GM19438 (cell line): ENCODE data around the gene TM9SF2.
"Not testable (repeated sequence)": the region's sequence is repeated elsewhere in the genome, so short reads cannot be mapped to it uniquely, and the experiment has no call there.

Source experiments
- ATAC-seq: cut with Tn5 transposase; IDR thresholded peaks from one replicate; pipeline ENCODE4 v1.9.1; 2021; ENCODE audit warnings: low read depth; ENCODE audit not compliant: unreplicated experiment

TM9SF2 gene

GRCh38 chr13:99491750-99492149, 9.5 kb upstream of the TM9SF2 start:
- ATAC-seq, result not testable (repeated sequence)

- ATAC-seq, result no peak
These were observed 5.6 kb upstream of the TM9SF2 start for GRCh38 chr13:99495466-99496183.

GRCh38 chr13:99496184-99497142, 4.8 kb upstream of the TM9SF2 start:
- ATAC-seq, result peak; percentile 30

GRCh38 chr13:99498171-99499161, 2.8 kb upstream of the TM9SF2 start:
- peak; percentile 50 for ATAC-seq

GRCh38 chr13:99500839-99501183, 461 bp upstream of the TM9SF2 start:
- peak; percentile 9 for ATAC-seq

GRCh38 chr13:99501848-99502301, 603 bp downstream of the TM9SF2 start:
- ATAC-seq, result no peak

GRCh38 chr13:99505814-99506269, 4.6 kb downstream of the TM9SF2 start:
- no peak for ATAC-seq

- ATAC-seq, result peak; percentile 75
These were observed 5.4 kb downstream of the TM9SF2 start for GRCh38 chr13:99506634-99507033.

- ATAC-seq, result no peak
These were observed 5.8 kb downstream of the TM9SF2 start for GRCh38 chr13:99507054-99507453.

- no peak for ATAC-seq
These were observed 6.3 kb downstream of the TM9SF2 start for GRCh38 chr13:99507551-99507950.

- ATAC-seq, result no peak
These were observed 6.7 kb downstream of the TM9SF2 start for GRCh38 chr13:99507986-99508385.

- ATAC-seq, result no peak
These were observed 8.2 kb downstream of the TM9SF2 start for GRCh38 chr13:99509479-99509878.

- ATAC-seq, result no peak
These were observed 13.5 kb downstream of the TM9SF2 start for GRCh38 chr13:99514801-99515200.

GRCh38 chr13:99516153-99516929, 15.1 kb downstream of the TM9SF2 start:
- no peak for ATAC-seq

- no peak for ATAC-seq
These were observed 16.3 kb downstream of the TM9SF2 start for GRCh38 chr13:99517577-99517976.

GRCh38 chr13:99517984-99518383, 16.7 kb downstream of the TM9SF2 start:
- no peak for ATAC-seq

GRCh38 chr13:99522298-99522697, 21.0 kb downstream of the TM9SF2 start:
- ATAC-seq, result no peak

GRCh38 chr13:99523838-99524237, 22.6 kb downstream of the TM9SF2 start:
- ATAC-seq, result no peak

GRCh38 chr13:99525967-99526366, 24.7 kb downstream of the TM9SF2 start:
- no peak for ATAC-seq

GRCh38 chr13:99526549-99526948, 25.3 kb downstream of the TM9SF2 start:
- no peak for ATAC-seq
